ENCODE results near the gene COBL. TPM values are rescaled to one million over a fixed set of nuclear protein-coding genes. Genes with fewer than 3 reads are reported as not detected.

Gene COBL
- total RNA-seq, 2 donors from 2014 or later: 36.5 to 46.6 TPM

DNA sequence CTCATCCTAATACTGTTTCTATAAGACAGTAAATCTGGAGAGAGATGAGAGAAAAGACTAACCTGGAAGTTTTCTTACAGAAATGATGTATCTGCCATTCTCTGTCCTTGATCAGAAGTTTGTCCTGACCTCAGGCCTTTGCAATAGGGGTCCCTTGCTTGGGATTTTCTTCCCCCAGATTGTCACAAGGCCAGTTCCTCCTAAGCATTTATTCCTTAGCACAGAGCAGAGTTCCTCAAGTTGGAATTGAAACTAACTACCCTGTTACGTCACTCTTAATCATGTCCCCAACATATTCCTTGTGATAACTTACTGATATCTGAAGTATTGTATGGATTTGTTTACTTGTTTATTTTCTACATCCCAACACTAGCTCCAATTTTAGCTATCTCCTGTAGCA is 202.1 kb downstream of the COBL start:
- H3K4me3 ChIP-seq: no peak overlapping the region
- H3K27ac ChIP-seq: no peak overlapping the region
- TF ChIP-seq POLR2AphosphoS5 (IDR thresholded peaks at IDR 0.05) (no peak), CTCF (IDR thresholded peaks at IDR 0.05) (no peak), POLR2A (IDR thresholded peaks at IDR 0.05) (no peak)
- 97% methylated on average over 1 of the region's 1 CpG for WGBS
- DNase-seq (ENCODE audit: low spot score): no peak
- no peaks in the 10 kb centered on the region for H3K36me3 ChIP-seq
- H3K27me3 ChIP-seq (replicated peaks; ENCODE audit: insufficient read depth): no peaks in the 10 kb centered on the region
- no peaks in the 10 kb centered on the region for H3K9me3 ChIP-seq
- intact Hi-C loops (cut with DNase I): no loop called here
- no peaks in the 10 kb centered on the region for H3K4me1 ChIP-seq (replicated peaks)

DNA sequence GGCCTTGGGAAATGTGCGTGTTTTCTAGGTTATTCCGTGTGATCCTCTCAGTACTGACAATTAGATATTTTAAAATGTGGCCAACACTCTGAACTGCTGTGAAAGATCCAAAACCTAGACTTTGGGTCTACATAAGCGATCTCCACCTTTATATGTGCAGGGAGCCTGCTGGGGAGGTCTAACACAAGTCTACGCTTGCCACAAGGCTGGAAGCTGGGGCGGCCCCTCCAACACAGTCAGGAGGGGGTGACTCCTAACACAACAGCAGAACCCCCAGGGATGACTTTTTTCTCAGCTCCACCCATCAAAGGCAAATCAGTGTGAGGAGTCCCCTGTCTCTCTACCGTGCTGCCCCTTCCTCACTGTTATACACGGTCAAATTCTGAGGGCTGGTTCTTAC is 202.6 kb downstream of the COBL start:
- WGBS: 93% methylated on average over 7 of the region's 7 CpGs
- Histone ChIP-seq H3K27ac (no peak overlapping the region), H3K9me3 (no peaks in the 10 kb centered on the region), H3K4me1 (replicated peaks) (no peaks in the 10 kb centered on the region), H3K27me3 (replicated peaks; ENCODE audit: insufficient read depth) (no peaks in the 10 kb centered on the region), H3K36me3 (no peaks in the 10 kb centered on the region), H3K4me3 (no peak overlapping the region)
- intact Hi-C loops (cut with DNase I): no loop called here
- no peak for TF ChIP-seq POLR2AphosphoS5 (IDR thresholded peaks at IDR 0.05)
- TF ChIP-seq CTCF (IDR thresholded peaks at IDR 0.05): no peak
- no peak for TF ChIP-seq POLR2A (IDR thresholded peaks at IDR 0.05)
- no peak for DNase-seq (ENCODE audit: low spot score)

GRCh38 chr7:51113560-51113959 is 203.0 kb downstream of the COBL start:
- no peak overlapping the region for H3K27ac ChIP-seq
- 89% methylated on average over 1 of the region's 1 CpG for WGBS
- H3K4me3 ChIP-seq: no peak overlapping the region
- intact Hi-C loops (cut with DNase I): no loop called here
- H3K4me1 ChIP-seq (replicated peaks): no peaks in the 10 kb centered on the region
- DNase-seq (ENCODE audit: low spot score): no peak
- no peaks in the 10 kb centered on the region for H3K27me3 ChIP-seq (replicated peaks; ENCODE audit: insufficient read depth)
- H3K9me3 ChIP-seq: no peaks in the 10 kb centered on the region
- no peak for TF ChIP-seq CTCF (IDR thresholded peaks at IDR 0.05)
- TF ChIP-seq POLR2A (IDR thresholded peaks at IDR 0.05): no peak
- TF ChIP-seq POLR2AphosphoS5 (IDR thresholded peaks at IDR 0.05): no peak
- H3K36me3 ChIP-seq: no peaks in the 10 kb centered on the region

DNA sequence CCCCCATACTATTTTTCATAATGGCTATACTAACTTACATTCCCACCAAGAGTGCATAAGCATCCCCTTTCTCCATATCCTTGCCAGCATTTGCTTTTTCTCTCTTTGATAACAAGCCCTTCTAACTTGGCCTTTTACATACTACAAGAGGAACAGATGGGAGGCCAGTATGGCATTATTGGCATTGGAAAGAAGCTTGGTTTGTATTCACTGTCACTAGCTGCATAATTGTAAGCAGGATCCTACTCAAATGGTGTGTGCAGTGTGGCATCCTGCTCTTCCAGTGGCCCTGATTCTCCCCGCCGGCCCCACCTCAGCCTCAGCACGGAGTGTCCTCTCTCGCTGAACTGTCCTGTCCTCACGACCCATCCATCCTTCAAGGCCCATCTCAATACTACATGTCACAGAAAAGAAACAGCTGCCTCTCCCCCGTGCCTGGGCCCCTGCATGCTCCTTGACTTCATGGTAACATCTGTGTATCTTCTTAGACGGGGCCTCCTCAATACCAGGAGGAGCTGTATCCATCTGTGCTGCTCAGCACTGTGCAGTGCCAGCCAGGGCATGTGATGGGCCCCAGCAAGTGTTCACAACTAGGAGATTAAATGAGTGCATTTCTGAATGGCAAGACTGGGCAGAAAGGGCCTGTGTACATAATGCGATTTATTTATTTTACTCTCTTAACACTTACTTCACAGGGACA is 205.2 kb downstream of the COBL start:
- H3K27ac ChIP-seq: no peak overlapping the region
- 81% methylated on average over 8 of the region's 8 CpGs for WGBS
- no peaks in the 10 kb centered on the region for H3K4me1 ChIP-seq (replicated peaks)
- intact Hi-C loops (cut with DNase I): no loop called here
- no peaks in the 10 kb centered on the region for H3K36me3 ChIP-seq
- H3K4me3 ChIP-seq: no peak overlapping the region
- DNase-seq (ENCODE audit: low spot score): no peak
- no peaks in the 10 kb centered on the region for H3K9me3 ChIP-seq
- TF ChIP-seq POLR2A (IDR thresholded peaks at IDR 0.05): no peak
- no peak for TF ChIP-seq POLR2AphosphoS5 (IDR thresholded peaks at IDR 0.05)
- TF ChIP-seq CTCF (IDR thresholded peaks at IDR 0.05): no peak
- no peaks in the 10 kb centered on the region for H3K27me3 ChIP-seq (replicated peaks; ENCODE audit: insufficient read depth)

- Histone ChIP-seq H3K27ac (no peak overlapping the region), H3K9me3 (no peaks in the 10 kb centered on the region), H3K4me1 (replicated peaks) (no peaks in the 10 kb centered on the region), H3K4me3 (no peak overlapping the region), H3K27me3 (replicated peaks; ENCODE audit: insufficient read depth) (no peaks in the 10 kb centered on the region), H3K36me3 (no peaks in the 10 kb centered on the region)
- 85% methylated on average over 8 of the region's 8 CpGs for WGBS
- intact Hi-C loops (cut with DNase I): no loop called here
- no peak for TF ChIP-seq POLR2AphosphoS5 (IDR thresholded peaks at IDR 0.05)
- no peak for TF ChIP-seq CTCF (IDR thresholded peaks at IDR 0.05)
- TF ChIP-seq POLR2A (IDR thresholded peaks at IDR 0.05): no peak
- DNase-seq (ENCODE audit: low spot score): no peak
These were observed 208.5 kb downstream of the COBL start for GRCh38 chr7:51108134-51108533.

Measured in prostate gland (tissue), 2 donors.